Spleen (tissue), 7 donors: ENCODE results near the gene EXD3.

Experiments used
- CTCF ChIP-seq, 11 experiments: fragments of 200-600 bp in 7 of 11; fragments of 450-650 bp in 4 of 11; sonication (generic) in 4 of 11; IDR thresholded peaks in 8 of 11; conservative IDR thresholded peaks in 3 of 11; 1 replicate in 7 of 11; 2 replicates in 4 of 11; pipeline versions ENCODE4 v1.4.0 to v1.8.0; 2016 to 2021; ENCODE audit warnings: antibody characterized with exemption in 11 of 11, inconsistent platforms in 4 of 11, mild to moderate bottlenecking in 1 of 11
- POLR2A ChIP-seq, 3 donors: fragments of 450-650 bp; IDR thresholded peaks; one replicate each; pipeline ENCODE4 v1.5.1; 2017; ENCODE audit warnings: antibody characterized with exemption in 3 of 3, mild to moderate bottlenecking in 1 of 3
- POLR2AphosphoS5 ChIP-seq, 3 donors: sonication (generic); formaldehyde crosslinking; IDR thresholded peaks; one replicate each; pipeline ENCODE4 v1.5.1; 2017; ENCODE audit warnings: antibody characterized with exemption in 3 of 3
- donor health status: DM: no; HTN: no; CAD: no; lungs with moderate emphysema.
- donor health status: DM: no; HTN: no; CAD: no.
- donor health status: DM: no; HTN: no; CAD: no.

GRCh38 chr9:137311986-137312851, 110.7 kb downstream of the EXD3 start:
- no peak for TF ChIP-seq CTCF (IDR thresholded peaks at IDR 0.05 in 8 of 11, conservative IDR thresholded peaks at IDR 0.05 in 3 of 11)
- TF ChIP-seq POLR2AphosphoS5 (IDR thresholded peaks at IDR 0.05) = no peak
- TF ChIP-seq POLR2A (IDR thresholded peaks at IDR 0.05) = no peak
